ENCODE results near the gene GNAT3.

DNA sequence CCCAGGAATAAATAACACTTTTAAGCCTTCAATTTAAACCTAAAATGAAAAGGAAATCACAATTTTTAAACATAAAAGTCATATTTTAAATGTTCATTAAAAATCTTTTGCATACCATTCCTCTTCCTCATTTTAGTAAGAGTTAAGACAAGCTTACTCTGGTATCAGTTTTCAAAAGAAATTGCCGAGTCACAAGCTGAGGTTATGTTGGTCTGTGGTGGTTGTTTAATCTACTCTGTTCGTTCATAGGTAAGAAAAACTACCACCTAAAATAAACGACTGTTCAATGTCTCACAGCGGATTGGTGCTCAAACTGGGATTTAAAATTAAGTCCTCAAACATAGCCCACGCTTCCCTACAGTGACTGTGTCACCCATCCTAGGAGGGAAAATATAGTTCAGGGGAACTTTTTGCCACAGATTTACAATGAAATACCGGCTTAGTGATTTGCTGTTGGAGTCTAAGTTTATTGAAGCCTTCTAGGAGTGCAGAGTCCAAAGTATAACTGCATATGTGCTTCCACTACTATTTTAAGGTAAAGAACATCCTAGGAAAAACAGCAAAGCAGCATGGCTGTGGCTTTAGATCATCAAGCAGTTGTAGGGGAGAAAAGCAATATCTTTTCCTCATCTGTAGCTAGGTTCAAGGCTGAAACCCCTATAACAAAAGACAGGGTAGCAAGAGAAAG lies 61.1 kb downstream of the GNAT3 start:
- TF ChIP-seq GATA1 (IDR thresholded peaks at IDR 0.05; ENCODE audit: low read depth, low read length) (no peak), POLR2A (IDR thresholded peaks at IDR 0.05; ENCODE audit: low read length) (no peak)
